Natural killer cell (primary cell): ENCODE measurements around the gene FGF4. TPM values are rescaled to one million over a fixed set of nuclear protein-coding genes. Genes with fewer than 3 reads are reported as not detected.

Experiments
- ATAC-seq, 3 donors: fragments of 150-1000 bp in 2 of 3; fragments of 200-7000 bp in 1 of 3; cut with Tn5 transposase; 1 replicate in 1 of 3; 2 replicates in 2 of 3; pipeline ENCODE4 v1.10.0; 2021; ENCODE audit warnings: mild to moderate bottlenecking in 2 of 3, moderate library complexity in 2 of 3
- DNase-seq, 2 donors: peaks; one replicate each; pipeline versions ENCODE4 v3.0.0 to v3.0.0-alpha.2; 2013 to 2021; ENCODE audit warnings: mixed read lengths in 1 of 2
- H3K27ac ChIP-seq: one replicate; pipeline ENCODE4 v1.5.1; 2013; ENCODE audit warnings: mild to moderate bottlenecking, low read length
- H3K27me3 ChIP-seq: one replicate; pipeline ENCODE4 v1.6.1; 2013; ENCODE audit warnings: low read length; ENCODE audit not compliant: control insufficient read depth, insufficient read depth
- H3K36me3 ChIP-seq: one replicate; pipeline ENCODE4 v1.6.1; 2013; ENCODE audit warnings: low read length; ENCODE audit not compliant: control insufficient read depth, insufficient read depth
- H3K4me1 ChIP-seq: one replicate; pipeline ENCODE4 v1.6.1; 2013; ENCODE audit warnings: low read length; ENCODE audit not compliant: control insufficient read depth, insufficient read depth
- H3K4me3 ChIP-seq: one replicate; pipeline ENCODE4 v1.5.1; 2013; ENCODE audit warnings: low read length
- H3K9me3 ChIP-seq: one replicate; pipeline ENCODE4 v1.6.1; 2013; ENCODE audit warnings: low read length; ENCODE audit not compliant: control insufficient read depth, insufficient read depth
- H3K27ac Mint-ChIP-seq, 2 donors: one replicate each; pipeline ENCODE4 v1.8.0; 2022; ENCODE audit warnings: mild to moderate bottlenecking in 2 of 2, mixed read lengths in 2 of 2, moderate library complexity in 1 of 2
- H3K27me3 Mint-ChIP-seq, 2 donors: one replicate each; pipeline ENCODE4 v1.8.0; 2022; ENCODE audit warnings: low read depth in 2 of 2, mixed read lengths in 2 of 2
- H3K36me3 Mint-ChIP-seq: one replicate; pipeline ENCODE4 v1.8.0; 2022; ENCODE audit warnings: mixed read lengths
- H3K4me1 Mint-ChIP-seq, 2 donors: one replicate each; pipeline ENCODE4 v1.8.0; 2022; ENCODE audit warnings: mixed read lengths in 2 of 2
- H3K4me3 Mint-ChIP-seq: one replicate; pipeline ENCODE4 v1.8.0; 2022; ENCODE audit warnings: mild to moderate bottlenecking, moderate library complexity, mixed read lengths
- H3K9me3 Mint-ChIP-seq, 2 donors: one replicate each; pipeline ENCODE4 v1.8.0; 2022; ENCODE audit warnings: mixed read lengths in 2 of 2
- CTCF ChIP-seq: fragments of 200-600 bp; IDR thresholded peaks from one replicate; pipeline ENCODE4 v1.8.0; 2022; ENCODE audit warnings: antibody characterized with exemption
- WGBS: methylation state at CpG from one replicate; pipeline ENCODE4 v1.1.7; 2013; ENCODE audit warnings: missing lambda C conversion rate; ENCODE audit not compliant: insufficient coverage; 5-methylcytosine and 5-hydroxymethylcytosine counted together
- intact Hi-C: fragments of 100-400 bp; cut with micrococcal nuclease; formaldehyde crosslinking; loops from one replicate; pipeline ENCODE4 v1.14.2; 2022
- total RNA-seq, 4 donors: library from RNA; stranded (reverse); fragments of 120-200 nt in 1 of 4; gene quantifications; one replicate each; pipeline versions ENCODE4 v1.2.3 to v1.2.4, GENCODE V29; 2013 to 2022

The FGF4 gene
- total RNA-seq, 3 donors from 2014 or later (not counting 1 experiment from before 2014, with no cell fraction given) = not detected

DNA sequence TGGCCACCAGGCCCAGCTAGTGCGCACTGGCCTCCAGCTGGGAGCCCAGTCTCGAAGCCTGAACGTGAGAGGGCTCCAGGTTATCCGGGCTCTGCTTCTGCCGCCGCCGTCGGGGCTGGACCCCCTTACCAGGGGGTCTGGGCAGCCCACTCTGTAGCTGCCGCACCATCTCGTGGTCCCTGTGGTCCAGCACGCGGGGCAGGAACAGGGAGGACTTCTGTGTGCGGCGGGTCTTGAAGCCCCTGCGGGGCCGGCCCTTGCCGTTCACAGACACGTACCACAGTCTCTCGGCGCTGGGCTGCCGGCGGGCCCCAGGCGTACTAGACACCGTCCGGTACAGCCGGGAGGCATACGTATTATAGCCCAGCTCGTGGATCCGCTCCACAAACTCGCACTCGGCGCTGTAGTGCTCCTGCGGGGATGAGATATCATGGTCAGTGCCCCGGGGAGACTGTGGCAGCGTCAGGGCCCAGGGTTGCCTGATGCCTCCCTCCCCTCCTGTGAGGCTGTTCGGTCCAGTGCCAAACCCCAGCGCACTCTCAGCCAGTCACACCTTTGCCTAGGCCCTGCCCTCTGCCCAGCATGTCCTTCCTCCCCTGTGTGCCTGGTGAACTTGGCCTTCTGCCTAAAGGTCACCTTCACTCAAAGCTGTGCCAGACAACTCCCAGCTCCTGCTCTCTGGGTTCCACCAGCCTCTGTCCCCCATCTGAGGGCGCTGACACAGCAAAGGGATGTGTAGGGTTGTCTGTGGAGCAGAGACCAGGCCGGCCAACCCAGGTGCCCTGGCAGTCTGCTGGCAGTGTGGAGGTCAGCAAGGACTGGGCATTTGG lies 35.4 kb upstream of the FGF4 start:
- H3K9me3 ChIP-seq = no peaks in the 10 kb centered on the region
- H3K27ac ChIP-seq = no peak overlapping the region
- ATAC-seq (no peak), DNase-seq (no peak)
- Mint-ChIP-seq H3K9me3 (no peaks in the 10 kb centered on the region), H3K27me3 (peaks cover 0 to 9% of the 10 kb centered on the region in 2 donors), H3K36me3 (no peaks in the 10 kb centered on the region), H3K27ac (no peak overlapping the region), H3K4me3 (no peak overlapping the region), H3K4me1 (no peaks in the 10 kb centered on the region)
- no peak overlapping the region for H3K4me3 ChIP-seq
- TF ChIP-seq CTCF = no peak
- intact Hi-C loops = no loop called here
- WGBS = 91% methylated on average over 39 of the region's 39 CpGs
- H3K4me1 ChIP-seq = no peaks in the 10 kb centered on the region
- no peaks in the 10 kb centered on the region for H3K36me3 ChIP-seq
- no peaks in the 10 kb centered on the region for H3K27me3 ChIP-seq

DNA sequence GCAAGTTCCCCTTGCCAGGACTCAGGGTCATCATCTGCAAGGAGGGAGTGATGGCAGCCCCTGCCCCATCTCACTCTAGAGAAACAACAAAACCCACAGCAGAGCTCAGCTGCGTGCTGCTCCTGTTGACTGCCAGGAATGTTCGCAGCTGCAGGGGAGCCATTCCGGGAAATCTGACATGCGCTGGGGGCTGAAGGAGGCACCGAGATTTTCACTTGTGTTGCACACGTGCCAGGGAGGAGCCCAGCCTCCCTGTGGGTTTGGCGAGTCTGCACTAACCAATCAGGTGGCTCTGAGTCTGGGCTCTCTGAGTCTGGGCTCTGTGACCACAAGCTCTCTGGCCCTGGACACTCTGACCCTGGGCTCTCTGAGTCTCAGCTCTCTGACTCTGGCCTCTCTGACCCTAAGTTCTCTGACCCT lies 33.5 kb upstream of the FGF4 start:
- Mint-ChIP-seq H3K9me3 (no peaks in the 10 kb centered on the region), H3K4me3 (no peak overlapping the region), H3K36me3 (no peaks in the 10 kb centered on the region), H3K27me3 (peaks cover 0 to 3% of the 10 kb centered on the region in 2 donors), H3K4me1 (no peaks in the 10 kb centered on the region), H3K27ac (no peak overlapping the region)
- H3K27ac ChIP-seq = no peak overlapping the region
- intact Hi-C loops = no loop called here
- H3K36me3 ChIP-seq = no peaks in the 10 kb centered on the region
- no peak for TF ChIP-seq CTCF
- DNase-seq (no peak), ATAC-seq (no peak)
- 20% methylated on average over 7 of the region's 7 CpGs for WGBS
- no peaks in the 10 kb centered on the region for H3K9me3 ChIP-seq
- H3K4me1 ChIP-seq = no peaks in the 10 kb centered on the region
- H3K4me3 ChIP-seq = no peak overlapping the region
- H3K27me3 ChIP-seq = no peaks in the 10 kb centered on the region

GRCh38 chr11:69807106-69807815 lies 32.1 kb upstream of the FGF4 start:
- DNase-seq (no peak), ATAC-seq (no peak)
- no peaks in the 10 kb centered on the region for H3K4me1 ChIP-seq
- WGBS = 90% methylated on average over 9 of the region's 9 CpGs
- no peak for TF ChIP-seq CTCF
- H3K9me3 ChIP-seq = no peaks in the 10 kb centered on the region
- Mint-ChIP-seq H3K27me3 (peaks cover 0 to 3% of the 10 kb centered on the region in 2 donors), H3K36me3 (no peaks in the 10 kb centered on the region), H3K27ac (no peak overlapping the region), H3K9me3 (no peaks in the 10 kb centered on the region), H3K4me1 (no peaks in the 10 kb centered on the region), H3K4me3 (no peak overlapping the region)
- H3K4me3 ChIP-seq = no peak overlapping the region
- no peaks in the 10 kb centered on the region for H3K36me3 ChIP-seq
- intact Hi-C loops = no loop called here
- H3K27me3 ChIP-seq = no peaks in the 10 kb centered on the region
- no peak overlapping the region for H3K27ac ChIP-seq
